BLaER1 treated with 17β-estradiol and CSF1 and Interleukin-3, amounts not matched to agents 10 nM and 100 nM (cell line): Measurements from ENCODE around the gene VCX2.
"Not testable (repeated sequence)": the region's sequence is repeated elsewhere in the genome, so short reads cannot be mapped to it uniquely, and the experiment has no call there.

ENCODE experiments used
- H3K27ac ChIP-seq, 11 experiments: shearing (Covaris generic); formaldehyde crosslinking; 2 replicates each; pipeline ENCODE4 v1.8.1; 2022
- H3K27me3 ChIP-seq, 11 experiments: shearing (Covaris generic); formaldehyde crosslinking; 2 replicates each; pipeline ENCODE4 v1.8.1; 2022
- H3K36me3 ChIP-seq, 11 experiments: shearing (Covaris generic); formaldehyde crosslinking; 2 replicates each; pipeline ENCODE4 v1.8.1; 2022
- H3K4me1 ChIP-seq, 10 experiments: shearing (Covaris generic); formaldehyde crosslinking; 2 replicates each; pipeline ENCODE4 v1.8.1; 2022
- H3K4me2 ChIP-seq, 11 experiments: shearing (Covaris generic); formaldehyde crosslinking; 2 replicates each; pipeline ENCODE4 v1.8.1; 2022
- H3K4me3 ChIP-seq, 10 experiments: shearing (Covaris generic); formaldehyde crosslinking; 2 replicates each; pipeline ENCODE4 v1.8.1; 2022
- H3K9ac ChIP-seq, 11 experiments: shearing (Covaris generic); formaldehyde crosslinking; 2 replicates each; pipeline ENCODE4 v1.8.1; 2022
- H3K9me3 ChIP-seq, 11 experiments: shearing (Covaris generic); formaldehyde crosslinking; replicated peaks in 1 of 11; 2 replicates each; pipeline ENCODE4 v1.8.1; 2022
- H4K20me1 ChIP-seq, 11 experiments: shearing (Covaris generic); formaldehyde crosslinking; 2 replicates each; pipeline ENCODE4 v1.8.1; 2022
- Cebpa-rat ChIP-seq, 11 experiments: shearing (Covaris generic); IDR thresholded peaks; 2 replicates each; pipeline ENCODE4 v1.8.1; 2022

The VCX2 gene

DNA sequence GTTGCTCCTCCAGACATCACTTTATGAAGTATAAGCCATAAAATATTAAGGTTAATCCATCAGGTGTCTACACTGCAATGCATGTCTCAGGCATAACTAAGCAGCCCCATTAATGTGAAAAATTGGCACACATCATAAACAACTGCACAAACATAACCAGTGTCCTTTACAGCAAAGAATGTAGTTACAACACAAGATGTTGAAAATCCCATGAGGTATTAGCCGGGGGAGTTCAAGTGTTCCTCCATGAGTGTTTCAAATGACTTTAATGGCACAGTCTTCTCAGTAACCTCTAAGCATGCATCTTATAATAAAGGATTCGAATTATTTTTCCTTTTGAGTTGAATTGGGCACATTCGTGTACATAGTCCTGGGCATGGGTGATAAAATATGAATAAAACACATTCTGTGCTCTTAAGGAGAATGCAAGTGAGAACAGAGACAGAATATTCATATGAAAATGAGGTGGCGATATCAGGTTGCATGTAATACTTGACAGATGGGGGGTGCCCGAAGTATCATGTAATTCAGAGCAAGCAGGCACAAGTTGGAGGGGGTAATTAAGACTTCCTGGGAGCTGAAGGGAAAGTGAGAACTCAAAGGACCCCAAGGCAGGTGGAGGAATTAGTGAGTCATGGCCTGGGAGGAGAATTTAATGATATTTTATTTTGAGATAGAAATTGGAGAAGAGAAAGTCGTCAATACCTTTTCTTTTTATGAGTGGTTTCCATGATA lies 18.2 kb upstream of the VCX2 start:
- no peaks in the 10 kb centered on the region for H3K36me3 ChIP-seq
- H3K27ac ChIP-seq, result no peak overlapping the region
- H3K9me3 ChIP-seq, result peaks cover 0 to 3% (median 0%) of the 10 kb centered on the region in 11 experiments; a peak in 1 of 22 replicates
- H3K27me3 ChIP-seq, result no peaks in the 10 kb centered on the region
- no peak overlapping the region for H3K9ac ChIP-seq
- no peaks in the 10 kb centered on the region for H4K20me1 ChIP-seq
- peaks cover 0 to 18% (median 3%) of the 10 kb centered on the region in 10 experiments; a peak in 7 of 20 replicates for H3K4me1 ChIP-seq
- TF ChIP-seq Cebpa-rat (IDR thresholded peaks at IDR 0.05), result no peak
- H3K4me2 ChIP-seq, result no peak overlapping the region
- no peak overlapping the region for H3K4me3 ChIP-seq

DNA sequence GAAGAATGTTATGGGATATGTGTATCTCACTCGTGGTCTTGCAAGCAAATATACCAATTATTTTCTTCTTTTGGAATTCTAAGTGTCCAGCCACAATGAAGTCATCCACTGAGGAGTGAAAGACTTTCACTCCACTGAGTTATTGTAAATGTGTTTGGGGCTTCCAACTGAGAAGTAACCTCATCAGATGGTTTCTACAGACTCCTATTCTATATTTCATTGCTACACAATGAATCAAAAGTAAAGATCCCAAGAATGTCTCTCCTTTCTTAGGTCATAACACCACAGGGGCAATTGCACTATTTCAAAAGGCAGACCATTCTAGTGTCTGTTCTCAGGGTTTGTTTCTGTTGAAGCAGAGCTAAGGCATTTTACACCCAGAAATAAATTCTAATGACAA lies 12.3 kb upstream of the VCX2 start:
- H3K9me3 ChIP-seq, result no peaks in the 10 kb centered on the region
- H3K4me3 ChIP-seq, result no peak overlapping the region
- no peak for TF ChIP-seq Cebpa-rat (IDR thresholded peaks at IDR 0.05)
- H3K27me3 ChIP-seq, result no peaks in the 10 kb centered on the region
- H3K36me3 ChIP-seq, result no peaks in the 10 kb centered on the region
- no peaks in the 10 kb centered on the region for H3K4me1 ChIP-seq
- H3K27ac ChIP-seq, result no peak overlapping the region
- no peak overlapping the region for H3K9ac ChIP-seq
- H4K20me1 ChIP-seq, result no peaks in the 10 kb centered on the region
- no peak overlapping the region for H3K4me2 ChIP-seq

DNA sequence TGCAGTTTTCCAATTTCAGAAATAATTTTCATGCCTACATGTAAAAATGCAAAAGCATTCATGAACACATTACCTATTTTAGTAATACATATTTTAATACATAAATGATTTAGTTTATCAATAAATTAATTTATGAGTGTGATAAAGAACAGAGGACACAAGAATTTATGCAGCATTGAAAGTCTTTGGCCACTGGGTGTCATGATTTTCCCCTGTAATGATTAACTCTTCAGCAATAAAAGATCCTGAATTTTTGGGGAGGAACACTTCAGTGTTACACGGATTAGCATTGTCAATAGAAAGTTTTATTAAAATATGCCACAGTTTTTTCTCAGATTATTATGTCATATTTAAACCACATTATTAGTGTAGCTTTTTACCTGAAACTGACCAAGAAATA lies 8.6 kb upstream of the VCX2 start:
- H3K27me3 ChIP-seq, result no peaks in the 10 kb centered on the region
- TF ChIP-seq Cebpa-rat (IDR thresholded peaks at IDR 0.05), result no peak
- H3K9me3 ChIP-seq, result no peaks in the 10 kb centered on the region
- no peaks in the 10 kb centered on the region for H3K36me3 ChIP-seq
- no peak overlapping the region for H3K4me2 ChIP-seq
- no peak overlapping the region for H3K27ac ChIP-seq
- H3K9ac ChIP-seq, result no peak overlapping the region
- no peak overlapping the region for H3K4me3 ChIP-seq
- no peaks in the 10 kb centered on the region for H4K20me1 ChIP-seq
- H3K4me1 ChIP-seq, result no peaks in the 10 kb centered on the region

DNA sequence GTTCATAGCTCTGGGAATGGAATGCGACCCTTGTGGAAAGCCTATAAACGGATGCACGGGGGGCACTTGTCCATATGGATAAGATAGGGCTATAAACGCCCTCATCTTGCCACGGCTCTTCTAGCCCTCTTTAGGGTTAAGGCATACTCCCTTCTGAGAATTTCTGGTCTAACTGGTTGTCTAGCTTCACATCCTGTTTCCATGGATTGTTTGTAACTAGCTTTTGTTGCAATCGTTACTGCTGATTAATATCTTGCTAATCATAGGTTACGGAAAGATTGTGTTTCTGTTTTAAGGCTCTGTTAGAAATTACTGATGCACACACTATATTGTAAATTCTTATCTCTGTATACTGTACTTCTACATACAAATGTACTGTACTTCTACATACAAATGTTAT lies 17.1 kb downstream of the VCX2 start:
- not testable (repeated sequence) for H3K27ac ChIP-seq
- H3K9me3 ChIP-seq, result peaks cover 3 to 23% (median 13%) of the 10 kb centered on the region in 11 experiments; a peak in 15 of 22 replicates

DNA sequence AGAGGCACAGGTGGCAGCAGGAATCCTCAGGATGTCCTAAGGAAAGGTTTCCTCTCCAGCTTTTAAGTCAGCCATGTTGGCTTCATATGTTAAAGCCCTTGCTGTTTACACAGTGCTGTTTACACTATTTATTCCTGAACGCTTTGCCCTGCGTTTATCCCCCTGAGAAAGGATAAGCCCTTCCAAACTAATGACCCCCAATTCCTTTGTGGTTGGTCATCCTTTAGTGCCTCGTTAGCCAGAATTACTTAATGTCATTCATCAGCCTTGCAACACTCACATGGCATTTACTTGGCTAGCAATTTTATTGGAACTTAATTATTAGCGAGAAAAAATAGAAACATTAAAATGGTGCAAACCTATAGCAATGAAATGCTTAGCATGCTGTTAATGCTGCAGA lies 23.8 kb downstream of the VCX2 start:
- Histone ChIP-seq H3K4me1 (no peaks in the 10 kb centered on the region), H4K20me1 (no peaks in the 10 kb centered on the region), H3K4me3 (no peak overlapping the region), H3K27me3 (no peaks in the 10 kb centered on the region), H3K9ac (no peak overlapping the region), H3K4me2 (no peak overlapping the region), H3K36me3 (no peaks in the 10 kb centered on the region), H3K9me3 (peaks cover 8 to 38% (median 17%) of the 10 kb centered on the region in 11 experiments; a peak in 17 of 22 replicates), H3K27ac (no peak overlapping the region)
- TF ChIP-seq Cebpa-rat (IDR thresholded peaks at IDR 0.05), result no peak

More for the DNA sequence above, 17.1 kb downstream of the VCX2 start:
- H4K20me1 ChIP-seq, H3K4me2 ChIP-seq, H3K36me3 ChIP-seq, H3K9ac ChIP-seq, H3K4me3 ChIP-seq, H3K27me3 ChIP-seq, H3K4me1 ChIP-seq: not testable (repeated sequence)

DNA sequence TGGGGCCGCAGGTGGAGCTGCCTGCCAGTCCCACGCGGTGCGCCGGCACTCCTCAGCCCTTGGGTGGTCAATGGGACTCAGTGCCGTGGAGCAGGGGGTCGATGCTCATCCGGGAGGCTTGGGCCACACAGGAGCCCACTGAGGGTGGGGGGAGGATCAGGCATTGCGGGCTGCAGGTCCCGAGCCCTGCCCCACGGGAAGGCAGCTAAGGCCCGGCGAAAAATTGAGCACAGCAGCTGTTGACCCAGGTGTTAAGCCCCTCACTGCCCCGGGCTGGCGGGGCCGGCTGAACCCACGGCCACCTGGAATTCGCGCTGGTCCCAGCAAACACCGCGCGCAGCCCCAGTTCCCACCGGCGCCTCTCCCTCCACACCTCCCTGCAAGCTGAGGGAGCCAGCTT lies 26.1 kb downstream of the VCX2 start:
- Histone ChIP-seq H3K9me3 (peaks cover 4 to 24% (median 12%) of the 10 kb centered on the region in 11 experiments; a peak in 17 of 22 replicates), H3K4me3 (no peak overlapping the region)
- TF ChIP-seq Cebpa-rat (IDR thresholded peaks at IDR 0.05), result no peak

DNA sequence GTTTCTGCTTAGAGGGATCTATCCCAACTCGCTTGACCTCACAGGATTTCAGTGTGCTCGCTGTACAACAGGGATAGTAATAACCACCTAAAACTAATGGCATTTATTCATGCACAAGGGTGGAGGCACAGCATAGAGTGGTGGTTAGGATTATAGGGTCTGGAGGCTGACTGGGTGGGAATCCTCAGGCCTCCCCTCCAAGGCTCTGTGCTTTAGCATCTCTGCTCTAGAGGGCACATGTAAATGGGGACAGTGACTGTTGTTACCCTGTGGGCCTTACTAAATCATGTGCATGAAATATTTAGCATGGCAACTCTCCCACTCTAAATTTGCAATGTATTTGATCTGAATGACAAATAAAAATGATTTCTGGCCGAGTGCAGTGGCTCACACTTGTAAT lies 29.2 kb downstream of the VCX2 start:
- Histone ChIP-seq H4K20me1 (no peaks in the 10 kb centered on the region), H3K27ac (no peak overlapping the region), H3K9me3 (peaks cover 0 to 8% (median 4%) of the 10 kb centered on the region in 11 experiments; a peak in 6 of 22 replicates), H3K36me3 (no peaks in the 10 kb centered on the region), H3K27me3 (no peaks in the 10 kb centered on the region), H3K4me3 (no peak overlapping the region), H3K9ac (no peak overlapping the region), H3K4me2 (no peak overlapping the region), H3K4me1 (peaks cover 0 to 8% (median 0%) of the 10 kb centered on the region in 10 experiments; a peak in 1 of 20 replicates)
- no peak for TF ChIP-seq Cebpa-rat (IDR thresholded peaks at IDR 0.05)

More for the DNA sequence above, 26.1 kb downstream of the VCX2 start:
- Histone ChIP-seq H4K20me1 (no peaks in the 10 kb centered on the region), H3K4me2 (no peak overlapping the region), H3K27me3 (no peaks in the 10 kb centered on the region), H3K9ac (no peak overlapping the region), H3K4me1 (no peaks in the 10 kb centered on the region), H3K36me3 (no peaks in the 10 kb centered on the region), H3K27ac (no peak overlapping the region)

DNA sequence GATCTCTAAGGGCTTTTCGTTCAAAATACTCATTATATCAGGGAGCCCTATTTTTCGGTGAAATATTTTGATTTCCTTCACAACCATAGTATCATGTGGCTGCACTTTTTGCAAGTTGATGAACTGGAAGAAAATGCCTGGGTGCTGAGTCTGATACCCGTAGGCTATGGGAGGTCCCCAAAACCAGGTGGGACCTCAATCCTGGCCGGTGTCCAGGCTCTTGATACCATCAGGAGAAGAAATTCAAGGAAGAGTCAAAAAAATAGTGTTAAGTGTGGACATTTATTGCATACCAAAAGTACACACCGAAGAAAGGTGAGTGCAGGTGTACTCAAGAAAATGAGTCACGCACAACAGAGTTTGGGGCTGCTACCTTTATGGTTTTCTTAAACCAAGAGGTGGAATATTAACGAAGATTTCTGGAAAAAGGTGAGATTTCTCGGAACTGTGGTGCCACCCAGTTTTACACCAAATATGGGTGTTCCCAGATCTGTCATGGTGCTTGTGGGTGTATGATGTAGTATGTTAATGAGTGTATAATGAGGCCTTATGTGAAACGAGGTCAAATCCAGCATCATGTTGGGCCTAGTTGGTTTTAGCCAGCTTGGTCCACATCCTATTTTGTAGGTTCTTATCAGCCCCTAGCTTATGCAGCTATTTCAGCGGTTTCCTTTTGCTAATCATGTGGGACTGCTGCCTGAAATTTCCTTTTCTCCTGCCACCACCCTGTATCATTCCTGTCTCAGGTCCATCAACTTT lies 29.9 kb downstream of the VCX2 start:
- Histone ChIP-seq H3K4me1 (peaks cover 0 to 8% (median 0%) of the 10 kb centered on the region in 10 experiments; a peak in 1 of 20 replicates), H4K20me1 (no peaks in the 10 kb centered on the region), H3K27ac (no peak overlapping the region), H3K36me3 (no peaks in the 10 kb centered on the region), H3K4me3 (no peak overlapping the region), H3K4me2 (no peak overlapping the region), H3K9me3 (peaks cover 0 to 8% (median 4%) of the 10 kb centered on the region in 11 experiments; a peak in 6 of 22 replicates), H3K9ac (no peak overlapping the region), H3K27me3 (no peaks in the 10 kb centered on the region)
- TF ChIP-seq Cebpa-rat (IDR thresholded peaks at IDR 0.05), result no peak

DNA sequence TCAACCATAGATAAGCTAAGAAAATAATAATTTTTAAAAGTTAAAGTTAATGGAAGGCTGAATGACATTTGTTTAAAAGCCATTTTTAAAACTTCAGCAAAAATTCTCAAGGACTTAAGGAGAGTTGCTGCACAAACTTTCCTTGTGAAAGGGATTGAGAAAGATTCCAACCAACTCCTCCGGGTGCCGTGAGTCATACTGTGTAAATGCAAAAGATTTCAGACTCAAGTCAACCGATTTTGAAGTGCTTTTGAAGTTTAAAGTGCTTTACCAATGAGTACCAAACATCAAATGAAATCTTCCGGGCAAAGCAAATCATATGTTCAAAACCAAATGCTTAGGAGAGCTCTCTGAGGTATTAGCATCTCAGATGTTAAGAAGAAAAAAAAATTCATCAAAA lies 31.4 kb downstream of the VCX2 start:
- Histone ChIP-seq H3K27me3 (no peaks in the 10 kb centered on the region), H3K9me3 (peaks cover 0 to 5% (median under 1%) of the 10 kb centered on the region in 11 experiments; a peak in 8 of 22 replicates), H4K20me1 (no peaks in the 10 kb centered on the region), H3K4me3 (no peak overlapping the region), H3K4me2 (no peak overlapping the region), H3K36me3 (no peaks in the 10 kb centered on the region), H3K4me1 (peaks cover 0 to 8% (median 0%) of the 10 kb centered on the region in 10 experiments; a peak in 1 of 20 replicates), H3K27ac (no peak overlapping the region), H3K9ac (no peak overlapping the region)
- TF ChIP-seq Cebpa-rat (IDR thresholded peaks at IDR 0.05), result no peak
